Measurements from ENCODE around the gene LDB3.

LDB3 gene

GRCh38 chr10:86665868-86666267 is 2.4 kb upstream of the LDB3 start:
- H3K36me3 ChIP-seq (ENCODE audit: insufficient read depth, low read length), result no peaks in the 10 kb centered on the region
- H3K4me3 ChIP-seq, result no peak overlapping the region
- TF ChIP-seq EZH2 (IDR thresholded peaks at IDR 0.05) (no peak), POLR2AphosphoS5 (IDR thresholded peaks at IDR 0.05; ENCODE audit: borderline replicate concordance, low read depth, low read length) (no peak), FOXP2 (optimal IDR thresholded peaks at IDR 0.05; ENCODE audit: control extremely low read depth, extremely low read length, insufficient read depth) (no peak)
- H3K27ac ChIP-seq, result no peak overlapping the region
- no peak for DNase-seq (ENCODE audit: low read depth, low spot score)
- no peak overlapping the region for H3K9ac ChIP-seq (ENCODE audit: insufficient read length)
- no peaks in the 10 kb centered on the region for H3K9me3 ChIP-seq (ENCODE audit: low read depth, low read length)

GRCh38 chr10:86666538-86666937 is 1.8 kb upstream of the LDB3 start:
- Histone ChIP-seq H3K27ac (no peak overlapping the region), H3K36me3 (ENCODE audit: insufficient read depth, low read length) (no peaks in the 10 kb centered on the region), H3K4me3 (no peak overlapping the region), H3K9ac (ENCODE audit: insufficient read length) (no peak overlapping the region), H3K9me3 (ENCODE audit: low read depth, low read length) (no peaks in the 10 kb centered on the region)
- TF ChIP-seq EZH2 (IDR thresholded peaks at IDR 0.05) (no peak), POLR2AphosphoS5 (IDR thresholded peaks at IDR 0.05; ENCODE audit: borderline replicate concordance, low read depth, low read length) (no peak), FOXP2 (optimal IDR thresholded peaks at IDR 0.05; ENCODE audit: control extremely low read depth, extremely low read length, insufficient read depth) (no peak)
- no peak for DNase-seq (ENCODE audit: low read depth, low spot score)

GRCh38 chr10:86667421-86668181 is 710 bp upstream of the LDB3 start:
- H3K9me3 ChIP-seq (ENCODE audit: low read depth, low read length), result no peaks in the 10 kb centered on the region
- H3K9ac ChIP-seq (ENCODE audit: insufficient read length), result no peak overlapping the region
- no peaks in the 10 kb centered on the region for H3K36me3 ChIP-seq (ENCODE audit: insufficient read depth, low read length)
- TF ChIP-seq FOXP2 (optimal IDR thresholded peaks at IDR 0.05; ENCODE audit: control extremely low read depth, extremely low read length, insufficient read depth), result no peak
- TF ChIP-seq POLR2AphosphoS5 (IDR thresholded peaks at IDR 0.05; ENCODE audit: borderline replicate concordance, low read depth, low read length), result no peak
- TF ChIP-seq EZH2 (IDR thresholded peaks at IDR 0.05), result no peak
- no peak overlapping the region for H3K4me3 ChIP-seq
- no peak overlapping the region for H3K27ac ChIP-seq
- no peak for DNase-seq (ENCODE audit: low read depth, low spot score)

GRCh38 chr10:86670290-86670811 is 2.0 kb downstream of the LDB3 start:
- Histone ChIP-seq H3K4me3 (no peak overlapping the region), H3K36me3 (ENCODE audit: insufficient read depth, low read length) (no peaks in the 10 kb centered on the region), H3K9ac (ENCODE audit: insufficient read length) (no peak overlapping the region), H3K27ac (no peak overlapping the region), H3K9me3 (ENCODE audit: low read depth, low read length) (no peaks in the 10 kb centered on the region)
- no peak for DNase-seq (ENCODE audit: low read depth, low spot score)
- TF ChIP-seq FOXP2 (optimal IDR thresholded peaks at IDR 0.05; ENCODE audit: control extremely low read depth, extremely low read length, insufficient read depth) (no peak), EZH2 (IDR thresholded peaks at IDR 0.05) (no peak), POLR2AphosphoS5 (IDR thresholded peaks at IDR 0.05; ENCODE audit: borderline replicate concordance, low read depth, low read length) (no peak)

GRCh38 chr10:86670876-86671275 is 2.6 kb downstream of the LDB3 start:
- Histone ChIP-seq H3K9me3 (ENCODE audit: low read depth, low read length) (no peaks in the 10 kb centered on the region), H3K36me3 (ENCODE audit: insufficient read depth, low read length) (no peaks in the 10 kb centered on the region), H3K27ac (no peak overlapping the region), H3K9ac (ENCODE audit: insufficient read length) (no peak overlapping the region), H3K4me3 (no peak overlapping the region)
- no peak for DNase-seq (ENCODE audit: low read depth, low spot score)
- TF ChIP-seq FOXP2 (optimal IDR thresholded peaks at IDR 0.05; ENCODE audit: control extremely low read depth, extremely low read length, insufficient read depth) (no peak), POLR2AphosphoS5 (IDR thresholded peaks at IDR 0.05; ENCODE audit: borderline replicate concordance, low read depth, low read length) (no peak)

GRCh38 chr10:86671419-86671818 is 3.1 kb downstream of the LDB3 start:
- no peak overlapping the region for H3K27ac ChIP-seq

GRCh38 chr10:86671985-86672710 is 3.8 kb downstream of the LDB3 start:
- no peak for DNase-seq (ENCODE audit: low read depth, low spot score)
- Histone ChIP-seq H3K4me3 (no peak overlapping the region), H3K36me3 (ENCODE audit: insufficient read depth, low read length) (no peaks in the 10 kb centered on the region), H3K27ac (no peak overlapping the region), H3K9me3 (ENCODE audit: low read depth, low read length) (no peaks in the 10 kb centered on the region), H3K9ac (ENCODE audit: insufficient read length) (no peak overlapping the region)
- no peak for TF ChIP-seq EZH2 (IDR thresholded peaks at IDR 0.05)
- TF ChIP-seq POLR2AphosphoS5 (IDR thresholded peaks at IDR 0.05; ENCODE audit: borderline replicate concordance, low read depth, low read length), result no peak
- no peak for TF ChIP-seq FOXP2 (optimal IDR thresholded peaks at IDR 0.05; ENCODE audit: control extremely low read depth, extremely low read length, insufficient read depth)

More at GRCh38 chr10:86671419-86671818, 3.1 kb downstream of the LDB3 start:
- H3K9me3 ChIP-seq (ENCODE audit: low read depth, low read length), result no peaks in the 10 kb centered on the region
- H3K9ac ChIP-seq (ENCODE audit: insufficient read length), result no peak overlapping the region
- H3K4me3 ChIP-seq, result no peak overlapping the region
- DNase-seq (ENCODE audit: low read depth, low spot score), result no peak
- H3K36me3 ChIP-seq (ENCODE audit: insufficient read depth, low read length), result no peaks in the 10 kb centered on the region
- TF ChIP-seq POLR2AphosphoS5 (IDR thresholded peaks at IDR 0.05; ENCODE audit: borderline replicate concordance, low read depth, low read length) (no peak), EZH2 (IDR thresholded peaks at IDR 0.05) (no peak), FOXP2 (optimal IDR thresholded peaks at IDR 0.05; ENCODE audit: control extremely low read depth, extremely low read length, insufficient read depth) (no peak)

GRCh38 chr10:86673216-86673826 is 5.0 kb downstream of the LDB3 start:
- no peak overlapping the region for H3K9ac ChIP-seq (ENCODE audit: insufficient read length)
- no peaks in the 10 kb centered on the region for H3K9me3 ChIP-seq (ENCODE audit: low read depth, low read length)
- no peaks in the 10 kb centered on the region for H3K36me3 ChIP-seq (ENCODE audit: insufficient read depth, low read length)
- no peak overlapping the region for H3K4me3 ChIP-seq
- TF ChIP-seq EZH2 (IDR thresholded peaks at IDR 0.05) (no peak), FOXP2 (optimal IDR thresholded peaks at IDR 0.05; ENCODE audit: control extremely low read depth, extremely low read length, insufficient read depth) (no peak), POLR2AphosphoS5 (IDR thresholded peaks at IDR 0.05; ENCODE audit: borderline replicate concordance, low read depth, low read length) (no peak)
- no peak overlapping the region for H3K27ac ChIP-seq
- DNase-seq (ENCODE audit: low read depth, low spot score), result no peak

All from SK-N-MC (cell line).